ENCODE results near the gene KYNU.

DNA sequence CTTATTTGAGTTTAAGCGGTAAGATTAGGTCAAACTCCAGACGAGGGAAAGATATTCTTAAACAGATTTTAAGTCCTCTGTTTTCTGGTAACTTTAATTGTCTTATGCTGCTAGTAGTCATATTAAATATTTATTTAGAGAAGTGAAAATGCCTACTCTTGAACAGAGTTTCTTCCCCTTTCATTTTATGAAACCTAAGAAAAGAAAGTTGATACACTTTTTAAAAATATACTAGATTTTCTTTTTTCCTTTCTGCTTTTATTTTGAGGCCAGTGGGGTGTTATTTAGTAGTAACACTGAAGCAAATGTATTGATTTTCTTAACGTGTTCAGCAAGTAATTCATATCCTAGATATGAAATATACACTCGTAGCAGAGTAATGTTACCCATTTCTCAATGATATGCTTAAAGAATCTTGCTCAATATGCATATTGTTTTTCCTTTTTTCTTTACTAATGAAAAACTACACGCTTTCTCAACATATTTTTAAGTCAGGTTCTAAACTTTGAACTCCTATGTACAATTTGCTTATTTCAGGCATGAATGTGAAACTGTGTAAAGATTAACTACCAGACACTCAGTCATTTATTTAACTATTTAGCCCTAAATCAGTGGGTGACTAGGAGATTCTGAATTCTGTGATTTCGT is 691 bp downstream of the KYNU start:
- TF ChIP-seq XRCC5 (optimal IDR thresholded peaks at IDR 0.05; ENCODE audit: low read length) (no peak), SATB2 (CRISPR knock-in tag; IDR thresholded peaks at IDR 0.05) (no peak), YY1 (IDR thresholded peaks at IDR 0.05; ENCODE audit: insufficient read depth, insufficient replicate concordance, low read depth, low read length) (no peak), SMC3 (IDR thresholded peaks at IDR 0.05; ENCODE audit: low read length) (no peak), MYNN (CRISPR knock-in tag; IDR thresholded peaks at IDR 0.05; ENCODE audit: low read depth) (no peak), CTCF (CRISPR knock-in tag; IDR thresholded peaks at IDR 0.05) (no peak)
- TF ChIP-seq, protein P1, sequence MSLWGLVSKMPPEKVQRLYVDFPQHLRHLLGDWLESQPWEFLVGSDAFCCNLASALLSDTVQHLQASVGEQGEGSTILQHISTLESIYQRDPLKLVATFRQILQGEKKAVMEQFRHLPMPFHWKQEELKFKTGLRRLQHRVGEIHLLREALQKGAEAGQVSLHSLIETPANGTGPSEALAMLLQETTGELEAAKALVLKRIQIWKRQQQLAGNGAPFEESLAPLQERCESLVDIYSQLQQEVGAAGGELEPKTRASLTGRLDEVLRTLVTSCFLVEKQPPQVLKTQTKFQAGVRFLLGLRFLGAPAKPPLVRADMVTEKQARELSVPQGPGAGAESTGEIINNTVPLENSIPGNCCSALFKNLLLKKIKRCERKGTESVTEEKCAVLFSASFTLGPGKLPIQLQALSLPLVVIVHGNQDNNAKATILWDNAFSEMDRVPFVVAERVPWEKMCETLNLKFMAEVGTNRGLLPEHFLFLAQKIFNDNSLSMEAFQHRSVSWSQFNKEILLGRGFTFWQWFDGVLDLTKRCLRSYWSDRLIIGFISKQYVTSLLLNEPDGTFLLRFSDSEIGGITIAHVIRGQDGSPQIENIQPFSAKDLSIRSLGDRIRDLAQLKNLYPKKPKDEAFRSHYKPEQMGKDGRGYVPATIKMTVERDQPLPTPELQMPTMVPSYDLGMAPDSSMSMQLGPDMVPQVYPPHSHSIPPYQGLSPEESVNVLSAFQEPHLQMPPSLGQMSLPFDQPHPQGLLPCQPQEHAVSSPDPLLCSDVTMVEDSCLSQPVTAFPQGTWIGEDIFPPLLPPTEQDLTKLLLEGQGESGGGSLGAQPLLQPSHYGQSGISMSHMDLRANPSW (CRISPR knock-in tag; IDR thresholded peaks at IDR 0.05; ENCODE audit: borderline replicate concordance): no peak
- TF ChIP-seq, protein P2, sequence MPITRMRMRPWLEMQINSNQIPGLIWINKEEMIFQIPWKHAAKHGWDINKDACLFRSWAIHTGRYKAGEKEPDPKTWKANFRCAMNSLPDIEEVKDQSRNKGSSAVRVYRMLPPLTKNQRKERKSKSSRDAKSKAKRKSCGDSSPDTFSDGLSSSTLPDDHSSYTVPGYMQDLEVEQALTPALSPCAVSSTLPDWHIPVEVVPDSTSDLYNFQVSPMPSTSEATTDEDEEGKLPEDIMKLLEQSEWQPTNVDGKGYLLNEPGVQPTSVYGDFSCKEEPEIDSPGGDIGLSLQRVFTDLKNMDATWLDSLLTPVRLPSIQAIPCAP (CRISPR knock-in tag; IDR thresholded peaks at IDR 0.05; ENCODE audit: low read depth): no peak

Measured in HepG2 (cell line).